Stimulated activated naive CD4-positive, alpha-beta T cell treated with Interleukin-2 at 50 U/mL for 16 hours (primary cell): Measurements from ENCODE around the gene HCFC1.

Experiments
- DNase-seq: peaks from one replicate; lab custom pipeline; 2025; lab: John Stamatoyannopoulos, UW

HCFC1 gene

DNA sequence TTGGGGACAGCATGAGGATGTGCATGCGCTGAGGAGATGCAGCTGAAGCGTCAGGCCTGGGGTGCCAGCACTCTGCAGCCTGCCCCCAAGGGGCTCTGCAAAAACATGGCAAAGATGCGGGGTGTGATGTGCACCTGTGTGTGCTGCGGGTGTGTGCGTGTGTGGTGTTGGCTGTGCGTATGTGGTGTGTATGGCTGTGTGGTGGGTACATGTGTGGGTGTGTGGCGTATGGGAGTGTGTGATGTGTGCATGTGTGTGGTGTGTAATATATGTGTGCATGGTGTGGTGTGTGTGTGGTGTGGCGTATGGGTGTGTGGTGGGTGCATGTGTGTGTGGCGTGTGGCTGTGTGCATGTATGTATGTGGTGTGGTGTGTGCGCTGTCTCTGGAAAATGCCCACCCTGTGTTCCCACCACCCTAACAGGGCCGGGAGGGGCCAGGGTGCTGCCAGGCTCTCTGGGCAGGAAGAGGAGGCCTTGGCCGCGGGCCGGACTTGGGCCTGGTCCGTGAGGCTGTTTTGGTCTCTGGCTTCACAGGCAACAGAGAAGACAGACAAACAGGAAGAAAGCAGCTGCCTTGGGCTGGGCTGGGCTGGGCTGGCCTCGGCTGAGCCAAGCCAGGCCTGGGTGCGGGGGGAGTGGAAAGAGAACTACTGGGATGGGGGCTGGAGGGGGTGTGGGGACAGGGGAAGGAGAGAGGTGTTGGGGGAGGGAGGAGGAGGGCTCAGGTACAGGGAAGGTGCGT lies 68.2 kb downstream of the HCFC1 start:
- no peak for DNase-seq

DNA sequence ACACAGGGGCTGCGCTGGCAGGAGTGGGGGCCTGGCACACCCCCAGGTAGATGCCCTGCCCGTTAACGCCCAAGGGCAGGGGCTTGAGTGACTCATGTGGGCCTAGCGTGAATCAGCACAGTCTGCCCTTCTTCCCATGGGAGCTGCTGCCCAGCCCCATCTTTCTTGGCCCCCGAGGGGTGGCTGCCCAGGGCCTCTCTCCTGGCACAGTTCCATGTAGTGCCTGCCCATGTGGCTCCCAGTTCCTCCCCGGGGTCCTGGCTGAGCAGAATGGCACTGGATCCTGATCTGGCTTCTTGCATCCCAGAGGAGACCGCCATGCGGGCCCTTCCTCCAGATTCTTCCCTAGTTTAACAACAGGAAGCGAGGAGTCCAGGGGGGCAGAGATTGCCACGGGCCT lies 69.2 kb downstream of the HCFC1 start:
- no peak for DNase-seq

DNA sequence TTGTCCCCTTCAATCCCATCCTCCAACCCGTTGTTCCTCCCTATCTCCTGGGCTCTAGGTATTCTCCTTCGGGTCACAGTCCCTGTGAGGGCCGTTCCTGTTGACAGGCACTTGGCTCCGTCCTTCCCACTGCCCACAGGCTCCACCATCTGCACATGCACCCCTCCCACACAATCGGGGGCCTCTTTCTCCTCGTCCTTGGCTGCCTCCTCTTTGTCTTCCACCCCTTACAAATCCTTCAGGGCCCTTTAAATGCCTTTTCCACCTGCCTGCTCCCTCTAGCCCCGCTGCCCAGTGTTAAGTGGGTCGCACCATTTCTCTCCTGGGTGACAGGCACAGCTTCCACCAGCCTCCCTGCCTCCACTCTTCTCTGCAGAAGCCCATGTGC lies 69.9 kb downstream of the HCFC1 start:
- no peak for DNase-seq

DNA sequence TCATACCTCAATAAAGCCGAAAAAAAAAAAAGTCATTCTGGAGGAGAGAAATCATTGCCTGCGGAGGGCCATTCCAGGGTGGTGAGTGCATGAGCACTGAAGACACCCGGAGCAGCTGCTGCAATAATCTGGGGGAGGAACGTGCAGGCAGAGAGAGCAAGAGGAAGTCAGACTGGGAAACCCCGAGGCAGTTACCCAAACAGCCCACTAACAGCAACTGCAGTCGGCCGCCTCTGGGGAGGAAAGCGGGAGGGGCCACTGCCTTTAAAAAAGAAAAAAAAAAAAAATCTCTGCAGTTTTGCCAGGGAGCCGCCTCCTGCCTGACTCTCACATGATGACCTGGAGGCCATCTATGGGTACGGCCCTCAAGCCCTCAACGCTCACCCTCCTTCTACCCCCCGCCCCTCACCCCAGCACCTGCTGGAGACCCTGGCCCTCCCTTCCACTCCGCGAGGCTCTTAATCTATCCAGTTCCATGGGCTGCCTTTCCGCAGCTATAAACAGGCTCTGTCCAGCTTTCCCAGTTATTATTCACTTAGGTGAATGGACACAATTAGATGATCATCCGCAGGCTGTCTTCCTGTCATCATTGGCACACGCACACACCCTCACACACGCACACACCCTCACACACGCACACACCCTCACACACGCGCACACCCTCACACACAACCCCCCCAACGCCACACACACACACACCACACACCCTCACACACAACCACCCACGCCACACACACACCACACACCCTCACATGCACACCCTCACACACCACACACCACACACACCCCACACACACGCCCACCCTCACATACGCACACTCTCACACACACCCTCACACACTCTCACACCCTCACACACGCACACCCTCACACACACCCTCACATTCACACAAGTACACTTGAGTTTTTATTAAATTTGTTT lies 70.5 kb downstream of the HCFC1 start:
- peak; percentile 60 for DNase-seq

DNA sequence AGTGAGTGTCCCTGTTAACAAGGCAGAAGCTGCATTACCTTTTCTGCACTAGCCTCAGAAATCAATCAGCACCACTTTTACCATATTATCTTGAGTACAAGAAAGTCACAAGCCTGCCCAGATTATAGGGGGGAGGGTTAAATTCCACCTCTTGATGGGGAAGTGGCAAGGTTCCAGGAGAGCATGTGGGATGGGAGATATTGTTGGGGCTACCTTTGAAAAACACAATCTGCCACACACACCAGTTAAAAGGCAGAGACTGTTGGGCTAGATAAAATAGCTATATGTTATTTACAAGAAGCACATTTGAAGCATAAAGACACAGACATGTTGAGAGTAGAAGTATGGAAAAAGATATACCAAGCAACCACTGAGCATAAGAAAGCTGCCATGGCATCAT lies 73.7 kb downstream of the HCFC1 start:
- DNase-seq = no peak
